ENCODE results near the gene PAN3.

Gene PAN3

DNA sequence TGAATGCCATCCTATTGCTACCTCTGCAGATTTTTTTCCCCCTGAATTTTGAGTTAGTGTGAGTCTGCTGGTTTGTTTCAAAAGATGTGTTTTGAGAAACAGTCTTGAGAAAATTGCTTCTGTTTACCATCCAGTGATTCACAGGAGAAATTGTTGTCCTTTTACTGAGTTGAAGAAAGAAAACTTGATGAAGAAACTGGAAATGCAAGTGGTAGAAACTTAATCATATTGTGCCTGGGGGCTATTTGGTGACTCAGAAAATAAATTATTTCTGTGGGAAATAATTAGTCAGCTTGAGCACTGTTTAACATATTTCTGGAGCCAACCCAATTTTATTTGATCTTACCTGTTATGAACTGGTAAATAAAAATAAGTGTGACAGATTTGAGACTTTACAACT, 35.4 kb downstream of the PAN3 start:
- Histone ChIP-seq H3K36me3 (ENCODE audit: control insufficient read depth in 2 of 2, insufficient read depth in 2 of 2, low read length in 2 of 2) (no peaks in the 10 kb centered on the region), H3K9me3 (ENCODE audit: control insufficient read depth in 2 of 2, low read length in 2 of 2) (no peaks in the 10 kb centered on the region), H3K9ac (ENCODE audit: low read length in 2 of 2) (no peak overlapping the region), H3K27me3 (ENCODE audit: control insufficient read depth in 1 of 2, insufficient read depth in 2 of 2, low read length in 2 of 2) (no peaks in the 10 kb centered on the region), H3K4me3 (ENCODE audit: low read length in 2 of 2) (no peak overlapping the region), H3K27ac (ENCODE audit: low read length) (no peak overlapping the region), H3K4me1 (ENCODE audit: control insufficient read depth, insufficient read depth, low read length) (no peaks in the 10 kb centered on the region)

- no peak overlapping the region for H3K9ac ChIP-seq (ENCODE audit: low read length in 2 of 2)
- H3K9me3 ChIP-seq (ENCODE audit: control insufficient read depth in 2 of 2, low read length in 2 of 2), result no peaks in the 10 kb centered on the region
- H3K36me3 ChIP-seq (ENCODE audit: control insufficient read depth in 2 of 2, insufficient read depth in 2 of 2, low read length in 2 of 2), result no peaks in the 10 kb centered on the region
- H3K4me1 ChIP-seq (ENCODE audit: control insufficient read depth, insufficient read depth, low read length), result no peaks in the 10 kb centered on the region
- no peaks in the 10 kb centered on the region for H3K27me3 ChIP-seq (ENCODE audit: control insufficient read depth in 1 of 2, insufficient read depth in 2 of 2, low read length in 2 of 2)
- H3K4me3 ChIP-seq (ENCODE audit: low read length in 2 of 2), result no peak overlapping the region
- H3K27ac ChIP-seq (ENCODE audit: low read length), result no peak overlapping the region
Observed at GRCh38 chr13:28177327-28177726, 39.0 kb downstream of the PAN3 start.

GRCh38 chr13:28177877-28178276, 39.5 kb downstream of the PAN3 start:
- Histone ChIP-seq H3K4me1 (ENCODE audit: control insufficient read depth, insufficient read depth, low read length) (no peaks in the 10 kb centered on the region), H3K9ac (ENCODE audit: low read length in 2 of 2) (no peak overlapping the region), H3K27ac (ENCODE audit: low read length) (no peak overlapping the region), H3K36me3 (ENCODE audit: control insufficient read depth in 2 of 2, insufficient read depth in 2 of 2, low read length in 2 of 2) (no peaks in the 10 kb centered on the region), H3K4me3 (ENCODE audit: low read length in 2 of 2) (no peak overlapping the region), H3K27me3 (ENCODE audit: control insufficient read depth in 1 of 2, insufficient read depth in 2 of 2, low read length in 2 of 2) (no peaks in the 10 kb centered on the region), H3K9me3 (ENCODE audit: control insufficient read depth in 2 of 2, low read length in 2 of 2) (no peaks in the 10 kb centered on the region)

- Histone ChIP-seq H3K36me3 (ENCODE audit: control insufficient read depth in 2 of 2, insufficient read depth in 2 of 2, low read length in 2 of 2) (no peaks in the 10 kb centered on the region), H3K9me3 (ENCODE audit: control insufficient read depth in 2 of 2, low read length in 2 of 2) (no peaks in the 10 kb centered on the region), H3K27ac (ENCODE audit: low read length) (no peak overlapping the region), H3K27me3 (ENCODE audit: control insufficient read depth in 1 of 2, insufficient read depth in 2 of 2, low read length in 2 of 2) (no peaks in the 10 kb centered on the region), H3K4me1 (ENCODE audit: control insufficient read depth, insufficient read depth, low read length) (no peaks in the 10 kb centered on the region), H3K9ac (ENCODE audit: low read length in 2 of 2) (no peak overlapping the region), H3K4me3 (ENCODE audit: low read length in 2 of 2) (no peak overlapping the region)
Observed at GRCh38 chr13:28179974-28180373, 41.6 kb downstream of the PAN3 start.

DNA sequence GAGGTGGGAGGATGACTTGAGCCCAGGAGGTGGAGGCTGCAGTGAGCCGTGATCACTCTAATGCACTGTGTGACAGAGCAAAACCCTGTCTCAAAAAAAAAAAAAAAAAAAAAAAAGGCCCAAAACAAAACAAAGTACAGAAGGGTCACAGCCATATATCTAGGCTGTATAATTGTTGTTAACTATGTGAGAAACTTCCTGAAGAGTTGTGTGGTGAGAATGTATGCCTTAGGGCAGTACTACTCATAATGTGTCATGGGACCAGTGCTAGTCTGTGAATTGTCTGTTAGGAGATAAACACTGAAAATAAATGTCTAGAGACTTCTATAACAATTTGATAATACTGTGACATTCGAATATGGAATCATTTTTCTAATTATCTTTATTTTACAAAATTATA, 43.1 kb downstream of the PAN3 start:
- Histone ChIP-seq H3K9me3 (ENCODE audit: control insufficient read depth in 2 of 2, low read length in 2 of 2) (no peaks in the 10 kb centered on the region), H3K4me3 (ENCODE audit: low read length in 2 of 2) (no peak overlapping the region), H3K4me1 (ENCODE audit: control insufficient read depth, insufficient read depth, low read length) (no peaks in the 10 kb centered on the region), H3K27me3 (ENCODE audit: control insufficient read depth in 1 of 2, insufficient read depth in 2 of 2, low read length in 2 of 2) (no peaks in the 10 kb centered on the region), H3K27ac (ENCODE audit: low read length) (no peak overlapping the region), H3K9ac (ENCODE audit: low read length in 2 of 2) (no peak overlapping the region), H3K36me3 (ENCODE audit: control insufficient read depth in 2 of 2, insufficient read depth in 2 of 2, low read length in 2 of 2) (no peaks in the 10 kb centered on the region)

DNA sequence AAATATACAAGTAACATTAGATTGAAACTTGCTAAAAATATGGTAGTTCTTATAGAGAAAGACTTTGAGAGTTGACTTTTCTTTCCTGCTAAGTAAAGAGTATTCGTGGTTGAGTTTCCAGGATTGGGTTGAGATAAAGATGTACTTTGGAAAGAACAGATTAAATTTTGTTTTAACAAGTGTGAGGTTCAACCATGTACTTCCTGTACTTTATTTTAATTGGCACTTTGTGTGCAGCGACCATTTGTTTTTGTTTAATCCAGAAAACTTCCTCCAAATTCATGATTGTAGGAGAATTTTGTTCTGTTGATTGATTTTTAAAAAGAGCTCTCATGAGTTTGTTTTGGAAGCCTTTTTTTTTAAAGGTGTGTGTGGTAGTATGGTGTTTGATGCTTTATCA, 46.9 kb downstream of the PAN3 start:
- no peaks in the 10 kb centered on the region for H3K27me3 ChIP-seq (ENCODE audit: control insufficient read depth in 1 of 2, insufficient read depth in 2 of 2, low read length in 2 of 2)
- H3K27ac ChIP-seq (ENCODE audit: low read length), result no peak overlapping the region
- no peaks in the 10 kb centered on the region for H3K36me3 ChIP-seq (ENCODE audit: control insufficient read depth in 2 of 2, insufficient read depth in 2 of 2, low read length in 2 of 2)
- no peaks in the 10 kb centered on the region for H3K4me1 ChIP-seq (ENCODE audit: control insufficient read depth, insufficient read depth, low read length)
- H3K9ac ChIP-seq (ENCODE audit: low read length in 2 of 2), result no peak overlapping the region
- no peaks in the 10 kb centered on the region for H3K9me3 ChIP-seq (ENCODE audit: control insufficient read depth in 2 of 2, low read length in 2 of 2)
- no peak overlapping the region for H3K4me3 ChIP-seq (ENCODE audit: low read length in 2 of 2)

- H3K36me3 ChIP-seq (ENCODE audit: control insufficient read depth in 2 of 2, insufficient read depth in 2 of 2, low read length in 2 of 2), result peaks cover 2% of the 10 kb centered on the region in 2 donors
- no peak overlapping the region for H3K27ac ChIP-seq (ENCODE audit: low read length)
- H3K4me3 ChIP-seq (ENCODE audit: low read length in 2 of 2), result no peak overlapping the region
- H3K27me3 ChIP-seq (ENCODE audit: control insufficient read depth in 1 of 2, insufficient read depth in 2 of 2, low read length in 2 of 2), result no peaks in the 10 kb centered on the region
- H3K4me1 ChIP-seq (ENCODE audit: control insufficient read depth, insufficient read depth, low read length), result no peaks in the 10 kb centered on the region
- no peaks in the 10 kb centered on the region for H3K9me3 ChIP-seq (ENCODE audit: control insufficient read depth in 2 of 2, low read length in 2 of 2)
- H3K9ac ChIP-seq (ENCODE audit: low read length in 2 of 2), result no peak overlapping the region
Observed at GRCh38 chr13:28199089-28199488, 60.7 kb downstream of the PAN3 start.

DNA sequence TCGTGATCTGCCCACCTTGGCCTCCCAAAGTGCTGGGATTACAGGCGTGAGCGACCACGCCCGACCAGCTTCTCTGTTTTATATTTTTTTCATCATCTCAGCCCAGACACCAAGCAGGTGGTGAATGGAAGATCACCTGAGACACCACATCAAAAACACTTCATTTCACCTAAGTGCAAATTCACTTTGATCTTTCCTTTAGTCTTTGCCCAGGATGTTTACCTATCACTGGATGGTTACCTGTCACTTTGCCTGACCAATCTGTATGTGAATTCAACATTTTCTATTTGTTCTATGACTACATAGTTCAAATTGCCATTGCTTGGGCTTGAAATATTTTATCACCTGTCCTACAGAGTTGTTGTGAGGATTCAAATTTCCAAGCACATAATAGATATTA, 65.7 kb downstream of the PAN3 start:
- Histone ChIP-seq H3K27me3 (ENCODE audit: control insufficient read depth in 1 of 2, insufficient read depth in 2 of 2, low read length in 2 of 2) (no peaks in the 10 kb centered on the region), H3K9ac (ENCODE audit: low read length in 2 of 2) (no peak overlapping the region), H3K4me3 (ENCODE audit: low read length in 2 of 2) (no peak overlapping the region), H3K36me3 (ENCODE audit: control insufficient read depth in 2 of 2, insufficient read depth in 2 of 2, low read length in 2 of 2) (peaks cover 0 to 2% of the 10 kb centered on the region in 2 donors), H3K4me1 (ENCODE audit: control insufficient read depth, insufficient read depth, low read length) (no peaks in the 10 kb centered on the region), H3K27ac (ENCODE audit: low read length) (no peak overlapping the region), H3K9me3 (ENCODE audit: control insufficient read depth in 2 of 2, low read length in 2 of 2) (no peaks in the 10 kb centered on the region)

- Histone ChIP-seq H3K9me3 (ENCODE audit: control insufficient read depth in 2 of 2, low read length in 2 of 2) (no peaks in the 10 kb centered on the region), H3K27ac (ENCODE audit: low read length) (no peak overlapping the region), H3K27me3 (ENCODE audit: control insufficient read depth in 1 of 2, insufficient read depth in 2 of 2, low read length in 2 of 2) (no peaks in the 10 kb centered on the region), H3K36me3 (ENCODE audit: control insufficient read depth in 2 of 2, insufficient read depth in 2 of 2, low read length in 2 of 2) (peaks cover 0 to 2% of the 10 kb centered on the region in 2 donors), H3K9ac (ENCODE audit: low read length in 2 of 2) (no peak overlapping the region), H3K4me3 (ENCODE audit: low read length in 2 of 2) (no peak overlapping the region), H3K4me1 (ENCODE audit: control insufficient read depth, insufficient read depth, low read length) (no peaks in the 10 kb centered on the region)
Observed at GRCh38 chr13:28204690-28205443, 66.5 kb downstream of the PAN3 start.

GRCh38 chr13:28218679-28219078, 80.3 kb downstream of the PAN3 start:
- Histone ChIP-seq H3K9ac (ENCODE audit: low read length in 2 of 2) (no peak overlapping the region), H3K9me3 (ENCODE audit: control insufficient read depth in 2 of 2, low read length in 2 of 2) (no peaks in the 10 kb centered on the region), H3K27me3 (ENCODE audit: control insufficient read depth in 1 of 2, insufficient read depth in 2 of 2, low read length in 2 of 2) (no peaks in the 10 kb centered on the region), H3K27ac (ENCODE audit: low read length) (no peak overlapping the region), H3K4me1 (ENCODE audit: control insufficient read depth, insufficient read depth, low read length) (no peaks in the 10 kb centered on the region), H3K36me3 (ENCODE audit: control insufficient read depth in 2 of 2, insufficient read depth in 2 of 2, low read length in 2 of 2) (peaks cover 2 to 4% of the 10 kb centered on the region in 2 donors), H3K4me3 (ENCODE audit: low read length in 2 of 2) (no peak overlapping the region)

DNA sequence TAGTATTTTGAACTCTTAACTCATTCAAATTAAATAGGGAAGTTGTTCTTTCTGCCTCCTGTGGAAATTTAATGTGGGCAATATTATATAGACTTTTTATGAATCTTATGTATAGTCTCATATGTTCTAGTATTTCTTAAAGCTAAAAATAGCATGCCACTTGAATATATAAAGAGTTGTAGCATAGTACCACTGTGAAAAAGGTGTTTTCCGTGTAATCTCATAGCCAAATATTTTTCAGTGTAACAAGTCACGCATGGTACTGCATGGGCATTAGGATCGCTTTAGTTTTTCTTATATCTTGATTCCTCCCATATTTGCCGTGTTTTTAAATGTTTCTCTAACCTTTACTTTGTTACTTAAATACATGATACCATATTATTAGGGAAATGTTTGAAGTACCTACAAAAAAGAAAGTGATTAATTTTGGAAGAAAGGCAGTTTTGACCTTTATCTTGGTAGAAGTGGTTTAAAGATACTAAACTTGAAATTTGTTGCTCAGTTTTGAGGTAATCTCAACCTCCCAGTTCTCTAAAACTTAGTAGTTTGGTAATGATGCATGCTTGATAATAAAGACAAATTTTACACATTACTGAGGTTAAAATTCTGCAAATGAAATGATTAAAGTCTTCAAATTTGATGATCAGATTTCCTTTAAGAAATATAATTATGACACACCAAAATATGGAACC, 81.2 kb downstream of the PAN3 start:
- Histone ChIP-seq H3K4me3 (ENCODE audit: low read length in 2 of 2) (no peak overlapping the region), H3K27me3 (ENCODE audit: control insufficient read depth in 1 of 2, insufficient read depth in 2 of 2, low read length in 2 of 2) (no peaks in the 10 kb centered on the region), H3K36me3 (ENCODE audit: control insufficient read depth in 2 of 2, insufficient read depth in 2 of 2, low read length in 2 of 2) (peaks cover 2 to 4% of the 10 kb centered on the region in 2 donors), H3K27ac (ENCODE audit: low read length) (no peak overlapping the region), H3K9me3 (ENCODE audit: control insufficient read depth in 2 of 2, low read length in 2 of 2) (no peaks in the 10 kb centered on the region), H3K4me1 (ENCODE audit: control insufficient read depth, insufficient read depth, low read length) (no peaks in the 10 kb centered on the region), H3K9ac (ENCODE audit: low read length in 2 of 2) (no peak overlapping the region)
